WTC11 (cell line): ENCODE measurements around the gene LBHD1. TPM values are rescaled to one million over a fixed set of nuclear protein-coding genes. Genes with fewer than 3 reads are reported as not detected.

Experiments used
- ATAC-seq: fragments of 200-7000 bp; cut with Tn5 transposase; 2 replicates; pipeline ENCODE4 v1.10.0; 2021; ENCODE audit warnings: mild to moderate bottlenecking, moderate library complexity
- CTCF ChIA-PET: fragments of 300-600 bp; sonication (Branson Sonifier 250); formaldehyde crosslinking; loops from one replicate; lab custom pipeline; 2021; ENCODE audit warnings: antibody characterized with exemption; lab: Charles Lee
- POLR2A ChIA-PET: fragments of 350-600 bp; sonication (Branson Sonifier 250); formaldehyde crosslinking; loops from one replicate; lab custom pipeline; 2021; ENCODE audit warnings: antibody characterized with exemption; lab: Charles Lee
- DNase-seq: peaks from one replicate; pipeline ENCODE4 v3.0.0; 2021; ENCODE audit warnings: low spot score
- H3K27ac Mint-ChIP-seq: 2 replicates; pipeline ENCODE4 v1.8.0; 2021; ENCODE audit warnings: mixed read lengths
- H3K27me3 Mint-ChIP-seq: 2 replicates; pipeline ENCODE4 v1.8.0; 2021; ENCODE audit warnings: low read depth, mild to moderate bottlenecking, moderate library complexity, mixed read lengths
- H3K36me3 Mint-ChIP-seq: 2 replicates; pipeline ENCODE4 v1.8.0; 2021; ENCODE audit warnings: mixed read lengths
- H3K4me1 Mint-ChIP-seq: 2 replicates; pipeline ENCODE4 v1.8.0; 2022; ENCODE audit warnings: mixed read lengths
- H3K4me3 Mint-ChIP-seq: 2 replicates; pipeline ENCODE4 v1.8.0; 2021; ENCODE audit warnings: mild to moderate bottlenecking, moderate library complexity, mixed read lengths
- H3K9me3 Mint-ChIP-seq: 2 replicates; pipeline ENCODE4 v1.8.0; 2021; ENCODE audit warnings: mixed read lengths
- AFF4 ChIP-seq: sonication (generic); formaldehyde crosslinking; IDR thresholded peaks from 2 replicates; pipeline ENCODE4 v1.8.1; 2023; ENCODE audit warnings: mild to moderate bottlenecking, missing genetic modification reagents, borderline replicate concordance
- ELF4 ChIP-seq: sonication (generic); formaldehyde crosslinking; IDR thresholded peaks from 2 replicates; pipeline ENCODE4 v1.8.1; 2022; ENCODE audit warnings: low read depth, mild to moderate bottlenecking, moderate library complexity, missing genetic modification reagents
- EMX1 ChIP-seq: fragments of 250-450 bp; sonication (Bioruptor Pico); IDR thresholded peaks from 2 replicates; pipeline ENCODE4 v1.8.0; 2021; ENCODE audit warnings: mild to moderate bottlenecking
- ESRRA ChIP-seq: sonication (generic); formaldehyde crosslinking; IDR thresholded peaks from 2 replicates; pipeline ENCODE4 v1.8.1; 2022; ENCODE audit warnings: mild to moderate bottlenecking, missing genetic modification reagents, borderline replicate concordance
- ETV6 ChIP-seq: sonication (generic); formaldehyde crosslinking; IDR thresholded peaks from 2 replicates; pipeline ENCODE4 v1.8.1; 2022; ENCODE audit warnings: mild to moderate bottlenecking, missing genetic modification reagents
- NFE2L1 ChIP-seq: sonication (generic); formaldehyde crosslinking; IDR thresholded peaks from 2 replicates; pipeline ENCODE4 v1.8.1; 2023; ENCODE audit warnings: missing genetic modification reagents
- OVOL2 ChIP-seq: fragments of 250-450 bp; sonication (Bioruptor Pico); IDR thresholded peaks from 2 replicates; pipeline ENCODE4 v1.9.0; 2021; ENCODE audit warnings: mild to moderate bottlenecking, borderline replicate concordance
- SOX15 ChIP-seq: fragments of 250-450 bp; sonication (Bioruptor Pico); IDR thresholded peaks from 2 replicates; pipeline ENCODE4 v1.9.0; 2021; ENCODE audit warnings: mild to moderate bottlenecking
- SP1 ChIP-seq: sonication (generic); formaldehyde crosslinking; conservative IDR thresholded peaks from 2 replicates; pipeline ENCODE4 v1.8.1; 2022; ENCODE audit warnings: missing genetic modification reagents
- TEAD1 ChIP-seq: sonication (generic); formaldehyde crosslinking; IDR thresholded peaks from 2 replicates; pipeline ENCODE4 v1.8.0; 2022; ENCODE audit warnings: mild to moderate bottlenecking, missing genetic modification reagents
- TP53 ChIP-seq: sonication (generic); formaldehyde crosslinking; IDR thresholded peaks from 2 replicates; pipeline ENCODE4 v1.8.1; 2023; ENCODE audit warnings: mild to moderate bottlenecking, missing genetic modification reagents
- ZMAT4 ChIP-seq: fragments of 250-450 bp; sonication (Bioruptor Pico); IDR thresholded peaks from 2 replicates; pipeline ENCODE4 v1.9.0; 2021; ENCODE audit warnings: mild to moderate bottlenecking
- ZNF138 ChIP-seq: sonication (generic); formaldehyde crosslinking; conservative IDR thresholded peaks from 2 replicates; pipeline ENCODE4 v1.8.1; 2022; ENCODE audit warnings: mild to moderate bottlenecking, moderate library complexity, missing genetic modification reagents
- ZNF317 ChIP-seq: sonication (generic); formaldehyde crosslinking; IDR thresholded peaks from 2 replicates; pipeline ENCODE4 v1.8.1; 2023; ENCODE audit warnings: low read depth, mild to moderate bottlenecking, moderate library complexity, missing genetic modification reagents, borderline replicate concordance
- ZNF512 ChIP-seq: sonication (generic); formaldehyde crosslinking; IDR thresholded peaks from 2 replicates; pipeline ENCODE4 v1.8.1; 2022; ENCODE audit warnings: missing genetic modification reagents, borderline replicate concordance
- total RNA-seq: library from RNA; stranded (reverse); gene quantifications from 3 replicates; pipeline ENCODE4 v1.2.3, GENCODE V29; 2021
- TF ChIP-seq, protein P1 (sequence below): sonication (generic); formaldehyde crosslinking; IDR thresholded peaks from 2 replicates; pipeline ENCODE4 v1.8.1; 2023; ENCODE audit warnings: mild to moderate bottlenecking, missing genetic modification reagents, moderate library complexity
- TF ChIP-seq, protein P2 (sequence below): sonication (generic); formaldehyde crosslinking; IDR thresholded peaks from 2 replicates; pipeline ENCODE4 v1.8.0; 2022; ENCODE audit warnings: mild to moderate bottlenecking, missing genetic modification reagents
- TF ChIP-seq, protein P3 (sequence below): sonication (generic); formaldehyde crosslinking; IDR thresholded peaks from 2 replicates; pipeline ENCODE4 v1.8.0; 2023; ENCODE audit warnings: mild to moderate bottlenecking, missing genetic modification reagents
- TF ChIP-seq, protein P4 (sequence below): sonication (generic); formaldehyde crosslinking; IDR thresholded peaks from 2 replicates; pipeline ENCODE4 v1.8.1; 2023; ENCODE audit warnings: mild to moderate bottlenecking, missing genetic modification reagents
- TF ChIP-seq, protein P5 (sequence below): sonication (generic); formaldehyde crosslinking; IDR thresholded peaks from 2 replicates; pipeline ENCODE4 v1.8.0; 2022; ENCODE audit warnings: mild to moderate bottlenecking, missing genetic modification reagents

The LBHD1 gene
- total RNA-seq, 1 experiment from 2014 or later: 4.2 TPM

- no peaks in the 10 kb centered on the region for H3K9me3 Mint-ChIP-seq
- no peak overlapping the region for H3K27ac Mint-ChIP-seq
- ChIA-PET CTCF (interaction anchor here (1.3 to 4.1 kb wide), 3 partner anchors 10 to 69 kb away, joined by 3 to 14 read pairs (median 6); partner anchors contain the start of genes BSCL2, GNG3 and TAF6L), POLR2A (no interaction called here)
- DNase-seq: no peak
- H3K27me3 Mint-ChIP-seq: no peaks in the 10 kb centered on the region
- H3K4me1 Mint-ChIP-seq: peaks cover 24% of the 10 kb centered on the region
- H3K36me3 Mint-ChIP-seq: peaks cover 88% of the 10 kb centered on the region
- no peak overlapping the region for H3K4me3 Mint-ChIP-seq
- ATAC-seq: no peak
- TF ChIP-seq, protein P1, sequence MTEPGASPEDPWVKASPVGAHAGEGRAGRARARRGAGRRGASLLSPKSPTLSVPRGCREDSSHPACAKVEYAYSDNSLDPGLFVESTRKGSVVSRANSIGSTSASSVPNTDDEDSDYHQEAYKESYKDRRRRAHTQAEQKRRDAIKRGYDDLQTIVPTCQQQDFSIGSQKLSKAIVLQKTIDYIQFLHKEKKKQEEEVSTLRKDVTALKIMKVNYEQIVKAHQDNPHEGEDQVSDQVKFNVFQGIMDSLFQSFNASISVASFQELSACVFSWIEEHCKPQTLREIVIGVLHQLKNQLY: no peak
- TF ChIP-seq TP53 (CRISPR knock-in tag) (no peak), EMX1 (CRISPR knock-in tag) (no peak), ELF4 (no peak)
Measured at GRCh38 chr11:62716816-62717215, 44.7 kb upstream of the LBHD1 start.

- no peak for TF ChIP-seq NFE2L1
- TF ChIP-seq, protein P2, sequence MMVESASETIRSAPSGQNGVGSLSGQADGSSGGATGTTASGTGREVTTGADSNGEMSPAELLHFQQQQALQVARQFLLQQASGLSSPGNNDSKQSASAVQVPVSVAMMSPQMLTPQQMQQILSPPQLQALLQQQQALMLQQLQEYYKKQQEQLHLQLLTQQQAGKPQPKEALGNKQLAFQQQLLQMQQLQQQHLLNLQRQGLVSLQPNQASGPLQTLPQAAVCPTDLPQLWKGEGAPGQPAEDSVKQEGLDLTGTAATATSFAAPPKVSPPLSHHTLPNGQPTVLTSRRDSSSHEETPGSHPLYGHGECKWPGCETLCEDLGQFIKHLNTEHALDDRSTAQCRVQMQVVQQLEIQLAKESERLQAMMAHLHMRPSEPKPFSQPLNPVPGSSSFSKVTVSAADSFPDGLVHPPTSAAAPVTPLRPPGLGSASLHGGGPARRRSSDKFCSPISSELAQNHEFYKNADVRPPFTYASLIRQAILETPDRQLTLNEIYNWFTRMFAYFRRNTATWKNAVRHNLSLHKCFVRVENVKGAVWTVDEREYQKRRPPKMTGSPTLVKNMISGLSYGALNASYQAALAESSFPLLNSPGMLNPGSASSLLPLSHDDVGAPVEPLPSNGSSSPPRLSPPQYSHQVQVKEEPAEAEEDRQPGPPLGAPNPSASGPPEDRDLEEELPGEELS (CRISPR knock-in tag): no peak
- TF ChIP-seq, protein P3, sequence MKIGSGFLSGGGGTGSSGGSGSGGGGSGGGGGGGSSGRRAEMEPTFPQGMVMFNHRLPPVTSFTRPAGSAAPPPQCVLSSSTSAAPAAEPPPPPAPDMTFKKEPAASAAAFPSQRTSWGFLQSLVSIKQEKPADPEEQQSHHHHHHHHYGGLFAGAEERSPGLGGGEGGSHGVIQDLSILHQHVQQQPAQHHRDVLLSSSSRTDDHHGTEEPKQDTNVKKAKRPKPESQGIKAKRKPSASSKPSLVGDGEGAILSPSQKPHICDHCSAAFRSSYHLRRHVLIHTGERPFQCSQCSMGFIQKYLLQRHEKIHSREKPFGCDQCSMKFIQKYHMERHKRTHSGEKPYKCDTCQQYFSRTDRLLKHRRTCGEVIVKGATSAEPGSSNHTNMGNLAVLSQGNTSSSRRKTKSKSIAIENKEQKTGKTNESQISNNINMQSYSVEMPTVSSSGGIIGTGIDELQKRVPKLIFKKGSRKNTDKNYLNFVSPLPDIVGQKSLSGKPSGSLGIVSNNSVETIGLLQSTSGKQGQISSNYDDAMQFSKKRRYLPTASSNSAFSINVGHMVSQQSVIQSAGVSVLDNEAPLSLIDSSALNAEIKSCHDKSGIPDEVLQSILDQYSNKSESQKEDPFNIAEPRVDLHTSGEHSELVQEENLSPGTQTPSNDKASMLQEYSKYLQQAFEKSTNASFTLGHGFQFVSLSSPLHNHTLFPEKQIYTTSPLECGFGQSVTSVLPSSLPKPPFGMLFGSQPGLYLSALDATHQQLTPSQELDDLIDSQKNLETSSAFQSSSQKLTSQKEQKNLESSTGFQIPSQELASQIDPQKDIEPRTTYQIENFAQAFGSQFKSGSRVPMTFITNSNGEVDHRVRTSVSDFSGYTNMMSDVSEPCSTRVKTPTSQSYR: no peak
- no peak for TF ChIP-seq ZNF138 (CRISPR knock-in tag)
- no peak for TF ChIP-seq ZNF512 (CRISPR knock-in tag)
- TF ChIP-seq ETV6 (CRISPR knock-in tag): no peak
- no peak for TF ChIP-seq SP1 (CRISPR knock-in tag)
- no peak for TF ChIP-seq TEAD1 (CRISPR knock-in tag)
- no peak for TF ChIP-seq ZMAT4 (CRISPR knock-in tag)
- TF ChIP-seq, protein P4, sequence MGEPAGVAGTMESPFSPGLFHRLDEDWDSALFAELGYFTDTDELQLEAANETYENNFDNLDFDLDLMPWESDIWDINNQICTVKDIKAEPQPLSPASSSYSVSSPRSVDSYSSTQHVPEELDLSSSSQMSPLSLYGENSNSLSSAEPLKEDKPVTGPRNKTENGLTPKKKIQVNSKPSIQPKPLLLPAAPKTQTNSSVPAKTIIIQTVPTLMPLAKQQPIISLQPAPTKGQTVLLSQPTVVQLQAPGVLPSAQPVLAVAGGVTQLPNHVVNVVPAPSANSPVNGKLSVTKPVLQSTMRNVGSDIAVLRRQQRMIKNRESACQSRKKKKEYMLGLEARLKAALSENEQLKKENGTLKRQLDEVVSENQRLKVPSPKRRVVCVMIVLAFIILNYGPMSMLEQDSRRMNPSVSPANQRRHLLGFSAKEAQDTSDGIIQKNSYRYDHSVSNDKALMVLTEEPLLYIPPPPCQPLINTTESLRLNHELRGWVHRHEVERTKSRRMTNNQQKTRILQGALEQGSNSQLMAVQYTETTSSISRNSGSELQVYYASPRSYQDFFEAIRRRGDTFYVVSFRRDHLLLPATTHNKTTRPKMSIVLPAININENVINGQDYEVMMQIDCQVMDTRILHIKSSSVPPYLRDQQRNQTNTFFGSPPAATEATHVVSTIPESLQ (CRISPR knock-in tag): no peak
- TF ChIP-seq, protein P5, sequence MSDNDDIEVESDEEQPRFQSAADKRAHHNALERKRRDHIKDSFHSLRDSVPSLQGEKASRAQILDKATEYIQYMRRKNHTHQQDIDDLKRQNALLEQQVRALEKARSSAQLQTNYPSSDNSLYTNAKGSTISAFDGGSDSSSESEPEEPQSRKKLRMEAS (CRISPR knock-in tag): no peak
- no peak for TF ChIP-seq TP53 (CRISPR knock-in tag)
- TF ChIP-seq OVOL2 (CRISPR knock-in tag): no peak
- no peak for TF ChIP-seq AFF4
- TF ChIP-seq ESRRA: no peak
- TF ChIP-seq ZNF317 (CRISPR knock-in tag): no peak
- TF ChIP-seq SOX15 (CRISPR knock-in tag): no peak
- ChIA-PET CTCF (interaction anchor here (1.3 to 4.1 kb wide), 3 partner anchors 9 to 70 kb away, joined by 3 to 14 read pairs (median 6); partner anchors contain the start of genes BSCL2, GNG3 and TAF6L), POLR2A (no interaction called here)
- Mint-ChIP-seq H3K9me3 (no peaks in the 10 kb centered on the region), H3K27me3 (no peaks in the 10 kb centered on the region), H3K36me3 (peaks cover 87% of the 10 kb centered on the region), H3K27ac (peak overlapping the region; percentile 37; the same call in 1 of the 2 replicates), H3K4me3 (no peak overlapping the region), H3K4me1 (peaks cover 24% of the 10 kb centered on the region)
- ATAC-seq (no peak), DNase-seq (no peak)
Measured at GRCh38 chr11:62716206-62716605, 44.1 kb upstream of the LBHD1 start.
